Gastroesophageal sphincter (tissue), 3 donors: ENCODE measurements around the gene HIGD1A.

Experiments
- CTCF ChIP-seq, 4 experiments: fragments of 200-600 bp in 2 of 4; fragments of 450-650 bp in 2 of 4; sonication (generic) in 1 of 4; IDR thresholded peaks; one replicate each; pipeline ENCODE4 v1.5.1; 2017 to 2019; ENCODE audit warnings: antibody characterized with exemption in 4 of 4, mild to moderate bottlenecking in 2 of 4, moderate library complexity in 2 of 4
- POLR2A ChIP-seq, 2 donors: fragments of 450-650 bp; IDR thresholded peaks; one replicate each; pipeline ENCODE4 v1.6.1; 2017; ENCODE audit warnings: antibody characterized with exemption in 2 of 2, mild to moderate bottlenecking in 2 of 2, moderate library complexity in 1 of 2

- TF ChIP-seq CTCF (IDR thresholded peaks at IDR 0.05) (no peak), POLR2A (IDR thresholded peaks at IDR 0.05) (no peak)
These were observed 40.2 kb downstream of the HIGD1A start for GRCh38 chr3:42764115-42764514.
